HepG2 (cell line): ENCODE data around the gene ZDHHC7. TPM values are rescaled to one million over a fixed set of nuclear protein-coding genes. Genes with fewer than 3 reads are reported as not detected.

Experiments
- ARNTL ChIP-seq: sonication (generic); formaldehyde crosslinking; IDR thresholded peaks from 2 replicates; pipeline ENCODE4 v1.4.0; 2020; ENCODE audit warnings: mild to moderate bottlenecking, missing genetic modification reagents
- ATF7-NPFF ChIP-seq: sonication (generic); formaldehyde crosslinking; IDR thresholded peaks from 2 replicates; pipeline ENCODE4 v1.8.1; 2023; ENCODE audit warnings: mild to moderate bottlenecking, low read depth, missing genetic modification reagents, moderate library complexity
- BHLHE40 ChIP-seq: IDR thresholded peaks from 2 replicates; pipeline ENCODE4 v1.6.1; 2011; ENCODE audit warnings: low read length, improper control_type of control experiment
- BORCS8-MEF2B ChIP-seq: sonication (generic); formaldehyde crosslinking; IDR thresholded peaks from 2 replicates; pipeline ENCODE4 v1.8.0; 2022; ENCODE audit warnings: mild to moderate bottlenecking, missing genetic modification reagents
- ELF3 ChIP-seq: IDR thresholded peaks from 2 replicates; pipeline ENCODE4 v1.6.1; 2016; ENCODE audit warnings: missing genetic modification reagents, missing compliant biosample characterization
- ERF ChIP-seq: IDR thresholded peaks from 2 replicates; pipeline ENCODE4 v1.6.1; 2018; ENCODE audit warnings: missing biosample characterization, missing genetic modification reagents
- FOXC1 ChIP-seq: sonication (generic); formaldehyde crosslinking; IDR thresholded peaks from 2 replicates; pipeline ENCODE4 v1.8.0; 2022; ENCODE audit warnings: mild to moderate bottlenecking, missing genetic modification reagents, borderline replicate concordance
- ZBTB10 ChIP-seq: sonication (generic); formaldehyde crosslinking; IDR thresholded peaks from 2 replicates; pipeline ENCODE4 v1.4.0; 2020; ENCODE audit warnings: missing genetic modification reagents, borderline replicate concordance
- ZMYM2 ChIP-seq: sonication (generic); formaldehyde crosslinking; IDR thresholded peaks from 2 replicates; pipeline ENCODE4 v1.8.0; 2022; ENCODE audit warnings: mild to moderate bottlenecking, missing genetic modification reagents
- ZNF281 ChIP-seq: sonication (generic); formaldehyde crosslinking; IDR thresholded peaks from 2 replicates; pipeline ENCODE4 v1.4.0; 2020; ENCODE audit warnings: missing genetic modification reagents, borderline replicate concordance
- ZNF572 ChIP-seq: sonication (generic); formaldehyde crosslinking; IDR thresholded peaks from 2 replicates; pipeline ENCODE4 v1.5.1; 2020; ENCODE audit warnings: mild to moderate bottlenecking, missing genetic modification reagents
- ZNF83 ChIP-seq: sonication (generic); formaldehyde crosslinking; IDR thresholded peaks from 2 replicates; pipeline ENCODE4 v1.4.0; 2020; ENCODE audit warnings: missing genetic modification reagents, mild to moderate bottlenecking, borderline replicate concordance
- ZNF891 ChIP-seq: sonication (generic); formaldehyde crosslinking; IDR thresholded peaks from 2 replicates; pipeline ENCODE4 v1.5.0; 2020; ENCODE audit warnings: mild to moderate bottlenecking, missing genetic modification reagents
- polyA plus RNA-seq, 8 experiments: library from polyadenylated mRNA; depleted of rRNA in 3 of 8; stranded (reverse) in 7 of 8; unstranded in 1 of 8; fragments of >200 nt; fragmentation: Illumina TruSeq in 4 of 8; extraction: Trizol in 4 of 8; gene quantifications; 2 replicates each; pipeline versions ENCODE4 v1.2.1 to v1.2.3, GENCODE V29; 2011 to 2016; ENCODE audit warnings: low read depth in 4 of 8, missing spikeins in 1 of 8, mixed read lengths in 1 of 8; ENCODE audit not compliant: insufficient read depth in 1 of 8
- total RNA-seq, 5 experiments: library from RNA; depleted of rRNA; stranded (reverse); fragments of >200 nt; fragmentation: Illumina TruSeq; extraction: Trizol; gene quantifications; 2 replicates each; pipeline ENCODE4 v1.2.3, GENCODE V29; 2016; ENCODE audit warnings: low read depth in 1 of 5
- TF ChIP-seq, protein P1 (sequence below): sonication (generic); formaldehyde crosslinking; IDR thresholded peaks from 2 replicates; pipeline ENCODE4 v1.4.0; 2020; ENCODE audit warnings: mild to moderate bottlenecking, missing genetic modification reagents
- TF ChIP-seq, protein P2 (sequence below): sonication (generic); formaldehyde crosslinking; IDR thresholded peaks from 2 replicates; pipeline ENCODE4 v1.4.0; 2020; ENCODE audit warnings: missing genetic modification reagents

The ZDHHC7 gene
- total and polyA plus RNA-seq, 2 of the 13 experiments (the other 11 are each of a cell fraction or from before 2014, with no cell fraction given), result 46.8 to 67.6 TPM

DNA sequence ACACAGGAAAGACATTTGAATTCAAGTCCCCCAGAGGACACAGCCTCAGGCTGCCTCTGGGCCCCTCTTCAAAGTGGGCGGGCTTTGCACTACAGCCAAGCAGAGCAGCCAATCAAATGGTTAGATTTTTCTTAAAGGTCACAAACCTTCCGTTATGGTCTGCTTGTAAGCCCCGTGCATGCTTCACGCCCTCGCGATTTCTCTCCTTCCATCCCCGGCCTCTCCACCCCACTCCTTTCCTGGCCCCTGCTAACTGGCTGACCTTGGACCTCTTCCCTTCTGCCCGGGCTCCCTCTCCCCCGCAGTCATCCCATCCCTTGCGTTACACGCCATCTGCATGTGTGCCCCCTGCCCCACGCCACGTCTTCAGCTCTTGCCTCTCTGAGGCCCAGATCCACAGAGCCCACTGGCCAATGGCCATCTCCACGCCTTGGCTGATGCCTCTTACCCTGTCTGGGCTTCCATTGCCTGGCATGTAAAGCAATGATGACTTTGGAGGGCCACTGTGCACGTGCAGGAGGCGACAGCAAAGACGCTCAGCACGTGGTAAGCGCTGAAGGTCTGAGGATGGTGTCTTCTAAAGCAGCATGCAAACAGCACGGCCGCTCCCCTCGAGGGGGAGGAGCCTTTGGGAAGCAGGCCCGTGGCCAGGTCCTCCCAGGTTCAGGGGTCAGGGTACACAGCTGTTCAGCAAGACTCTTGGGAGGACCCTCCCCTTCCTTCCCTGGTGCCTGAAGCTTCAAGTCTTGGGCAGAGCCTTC lies 86.8 kb downstream of the ZDHHC7 start (continued):
- TF ChIP-seq, protein P1, sequence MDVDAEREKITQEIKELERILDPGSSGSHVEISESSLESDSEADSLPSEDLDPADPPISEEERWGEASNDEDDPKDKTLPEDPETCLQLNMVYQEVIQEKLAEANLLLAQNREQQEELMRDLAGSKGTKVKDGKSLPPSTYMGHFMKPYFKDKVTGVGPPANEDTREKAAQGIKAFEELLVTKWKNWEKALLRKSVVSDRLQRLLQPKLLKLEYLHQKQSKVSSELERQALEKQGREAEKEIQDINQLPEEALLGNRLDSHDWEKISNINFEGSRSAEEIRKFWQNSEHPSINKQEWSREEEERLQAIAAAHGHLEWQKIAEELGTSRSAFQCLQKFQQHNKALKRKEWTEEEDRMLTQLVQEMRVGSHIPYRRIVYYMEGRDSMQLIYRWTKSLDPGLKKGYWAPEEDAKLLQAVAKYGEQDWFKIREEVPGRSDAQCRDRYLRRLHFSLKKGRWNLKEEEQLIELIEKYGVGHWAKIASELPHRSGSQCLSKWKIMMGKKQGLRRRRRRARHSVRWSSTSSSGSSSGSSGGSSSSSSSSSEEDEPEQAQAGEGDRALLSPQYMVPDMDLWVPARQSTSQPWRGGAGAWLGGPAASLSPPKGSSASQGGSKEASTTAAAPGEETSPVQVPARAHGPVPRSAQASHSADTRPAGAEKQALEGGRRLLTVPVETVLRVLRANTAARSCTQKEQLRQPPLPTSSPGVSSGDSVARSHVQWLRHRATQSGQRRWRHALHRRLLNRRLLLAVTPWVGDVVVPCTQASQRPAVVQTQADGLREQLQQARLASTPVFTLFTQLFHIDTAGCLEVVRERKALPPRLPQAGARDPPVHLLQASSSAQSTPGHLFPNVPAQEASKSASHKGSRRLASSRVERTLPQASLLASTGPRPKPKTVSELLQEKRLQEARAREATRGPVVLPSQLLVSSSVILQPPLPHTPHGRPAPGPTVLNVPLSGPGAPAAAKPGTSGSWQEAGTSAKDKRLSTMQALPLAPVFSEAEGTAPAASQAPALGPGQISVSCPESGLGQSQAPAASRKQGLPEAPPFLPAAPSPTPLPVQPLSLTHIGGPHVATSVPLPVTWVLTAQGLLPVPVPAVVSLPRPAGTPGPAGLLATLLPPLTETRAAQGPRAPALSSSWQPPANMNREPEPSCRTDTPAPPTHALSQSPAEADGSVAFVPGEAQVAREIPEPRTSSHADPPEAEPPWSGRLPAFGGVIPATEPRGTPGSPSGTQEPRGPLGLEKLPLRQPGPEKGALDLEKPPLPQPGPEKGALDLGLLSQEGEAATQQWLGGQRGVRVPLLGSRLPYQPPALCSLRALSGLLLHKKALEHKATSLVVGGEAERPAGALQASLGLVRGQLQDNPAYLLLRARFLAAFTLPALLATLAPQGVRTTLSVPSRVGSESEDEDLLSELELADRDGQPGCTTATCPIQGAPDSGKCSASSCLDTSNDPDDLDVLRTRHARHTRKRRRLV (CRISPR knock-in tag), result peak; percentile 78; the same call in 1 of the 2 replicates
- peak; percentile 75 for TF ChIP-seq ZMYM2 (CRISPR knock-in tag)
- TF ChIP-seq BORCS8-MEF2B (CRISPR knock-in tag), result peak; percentile 39; the same call in 1 of the 2 replicates
- 0 out of 2 replicates have a peak, but pooled peaks have one; percentile 58 for TF ChIP-seq ZNF83
- TF ChIP-seq ZNF281 (CRISPR knock-in tag), result peak; percentile 29; the same call in 1 of the 2 replicates
- TF ChIP-seq, protein P2, sequence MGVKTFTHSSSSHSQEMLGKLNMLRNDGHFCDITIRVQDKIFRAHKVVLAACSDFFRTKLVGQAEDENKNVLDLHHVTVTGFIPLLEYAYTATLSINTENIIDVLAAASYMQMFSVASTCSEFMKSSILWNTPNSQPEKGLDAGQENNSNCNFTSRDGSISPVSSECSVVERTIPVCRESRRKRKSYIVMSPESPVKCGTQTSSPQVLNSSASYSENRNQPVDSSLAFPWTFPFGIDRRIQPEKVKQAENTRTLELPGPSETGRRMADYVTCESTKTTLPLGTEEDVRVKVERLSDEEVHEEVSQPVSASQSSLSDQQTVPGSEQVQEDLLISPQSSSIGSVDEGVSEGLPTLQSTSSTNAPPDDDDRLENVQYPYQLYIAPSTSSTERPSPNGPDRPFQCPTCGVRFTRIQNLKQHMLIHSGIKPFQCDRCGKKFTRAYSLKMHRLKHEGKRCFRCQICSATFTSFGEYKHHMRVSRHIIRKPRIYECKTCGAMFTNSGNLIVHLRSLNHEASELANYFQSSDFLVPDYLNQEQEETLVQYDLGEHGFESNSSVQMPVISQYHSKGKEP (CRISPR knock-in tag), result no peak
- peak; percentile 75; the same call in 1 of the 2 replicates for TF ChIP-seq ATF7-NPFF (CRISPR knock-in tag)
- peak; percentile 58; the same call in 1 of the 2 replicates for TF ChIP-seq ARNTL
- TF ChIP-seq ZBTB10 (CRISPR knock-in tag), result no peak
- peak; percentile 93 for TF ChIP-seq ZNF891 (CRISPR knock-in tag)
- 0 out of 2 replicates have a peak, but pooled peaks have one; percentile 32 for TF ChIP-seq ERF
- 0 out of 2 replicates have a peak, but pooled peaks have one; percentile 46 for TF ChIP-seq ZNF572 (CRISPR knock-in tag)
- no peak for TF ChIP-seq ELF3
- peak; percentile 96 for TF ChIP-seq FOXC1 (CRISPR knock-in tag)
- peak; percentile 60 for TF ChIP-seq BHLHE40
